PC-3 (cell line): Measurements from ENCODE around the gene FOXR1. TPM values are rescaled to one million over a fixed set of nuclear protein-coding genes. Genes with fewer than 3 reads are reported as not detected.
A peak's percentile ranks its signal among the peaks of the same experiment; 100 is the strongest.
"Not testable (repeated sequence)": the region's sequence is repeated elsewhere in the genome, so short reads cannot be mapped to it uniquely, and the experiment has no call there.

Experiments
- ATAC-seq: fragments of 200-7000 bp; cut with Tn5 transposase; 2 replicates; pipeline ENCODE4 v1.9.1; 2020; ENCODE audit warnings: mild to moderate bottlenecking, moderate library complexity
- BruUV-seq: library from RNA; stranded (reverse); fragments of 400-500 nt; replicated peaks from 2 replicates; lab custom pipeline; 2021; lab: Mats Ljungman, UMichigan
- CTCF ChIA-PET: fragments of 300-600 bp; sonication (Branson Sonifier 250); formaldehyde crosslinking; loops from one replicate; lab custom pipeline; 2022; ENCODE audit warnings: antibody characterized with exemption; lab: Charles Lee
- POLR2A ChIA-PET: fragments of 300-600 bp; sonication (Branson Sonifier 250); formaldehyde crosslinking; loops from one replicate; lab custom pipeline; 2022; ENCODE audit warnings: antibody characterized with exemption; ENCODE audit not compliant: unreplicated experiment; lab: Charles Lee
- DNase-seq: peaks from one replicate; pipeline ENCODE4 v3.0.0-alpha.2; 2015
- H2AFZ ChIP-seq: fragments of 300-600 bp; sonication (generic); 2 replicates; pipeline ENCODE4 v1.6.0; 2016; ENCODE audit warnings: antibody characterized with exemption, low read length
- H3F3A ChIP-seq: fragments of 300-600 bp; sonication (generic); one replicate; pipeline ENCODE4 v1.6.0; 2017; ENCODE audit warnings: antibody characterized with exemption, low read length, control low read depth, mild to moderate bottlenecking; ENCODE audit not compliant: unreplicated experiment
- H3K27ac ChIP-seq: fragments of 300-600 bp; sonication (generic); 2 replicates; pipeline ENCODE4 v1.5.1; 2016; ENCODE audit warnings: mild to moderate bottlenecking, low read length
- H3K27me3 ChIP-seq: fragments of 300-600 bp; sonication (generic); 2 replicates; pipeline ENCODE4 v1.6.1; 2016; ENCODE audit warnings: low read length, mixed read lengths
- H3K36me3 ChIP-seq: fragments of 300-600 bp; sonication (generic); 2 replicates; pipeline ENCODE4 v1.6.1; 2016; ENCODE audit warnings: low read depth, mixed run types, low read length, mixed read lengths
- H3K4me1 ChIP-seq: fragments of 300-600 bp; sonication (generic); 2 replicates; pipeline ENCODE4 v1.5.1; 2016; ENCODE audit warnings: low read length; ENCODE audit not compliant: insufficient read depth
- H3K4me2 ChIP-seq: fragments of 300-600 bp; sonication (generic); 2 replicates; pipeline ENCODE4 v1.6.0; 2016; ENCODE audit warnings: low read length
- H3K4me3 ChIP-seq: fragments of 300-600 bp; sonication (generic); 2 replicates; pipeline ENCODE4 v1.5.1; 2016; ENCODE audit warnings: mild to moderate bottlenecking, low read length, mixed read lengths
- H3K79me2 ChIP-seq: fragments of 300-600 bp; sonication (generic); 2 replicates; pipeline ENCODE4 v1.6.1; 2017; ENCODE audit warnings: low read length, mixed read lengths
- H3K9ac ChIP-seq: fragments of 300-600 bp; sonication (generic); 2 replicates; pipeline ENCODE4 v1.6.0; 2016; ENCODE audit warnings: mild to moderate bottlenecking, low read length
- H3K9me2 ChIP-seq: fragments of 300-600 bp; sonication (generic); replicated peaks from 2 replicates; pipeline ENCODE4 v1.6.1; 2016; ENCODE audit warnings: mixed run types, low read length, mixed read lengths
- H3K9me3 ChIP-seq: fragments of 300-600 bp; sonication (generic); 2 replicates; pipeline ENCODE4 v1.6.1; 2016; ENCODE audit warnings: low read length, mixed read lengths
- H4K20me1 ChIP-seq: fragments of 300-600 bp; sonication (generic); 2 replicates; pipeline ENCODE4 v1.6.1; 2016; ENCODE audit warnings: low read length, mixed read lengths
- CTCF ChIP-seq: fragments of 300-600 bp; sonication (generic); conservative IDR thresholded peaks from 2 replicates; pipeline ENCODE4 v1.5.1; 2017; ENCODE audit warnings: antibody characterized with exemption, low read depth, mild to moderate bottlenecking, low read length
- EZH2 ChIP-seq: fragments of 300-600 bp; sonication (generic); IDR thresholded peaks from one replicate; pipeline ENCODE4 v1.6.1; 2017; ENCODE audit warnings: antibody characterized with exemption, mild to moderate bottlenecking, low read length; ENCODE audit not compliant: unreplicated experiment
- EZH2phosphoT487 ChIP-seq: fragments of 300-600 bp; sonication (generic); IDR thresholded peaks from 2 replicates; pipeline ENCODE4 v1.6.1; 2018; ENCODE audit warnings: mild to moderate bottlenecking, antibody characterized with exemption, low read length, borderline replicate concordance
- intact Hi-C: fragments of 100-400 bp; cut with micrococcal nuclease; formaldehyde crosslinking; loops from 2 replicates; pipeline ENCODE4 v1.9.0; 2023
- total RNA-seq: library from RNA; depleted of rRNA; stranded (reverse); fragments of >200 nt; gene quantifications from 2 replicates; pipeline ENCODE4 v1.2.3, GENCODE V29; 2014

FOXR1 gene
- total RNA-seq, 1 experiment from 2014 or later, result not detected

DNA sequence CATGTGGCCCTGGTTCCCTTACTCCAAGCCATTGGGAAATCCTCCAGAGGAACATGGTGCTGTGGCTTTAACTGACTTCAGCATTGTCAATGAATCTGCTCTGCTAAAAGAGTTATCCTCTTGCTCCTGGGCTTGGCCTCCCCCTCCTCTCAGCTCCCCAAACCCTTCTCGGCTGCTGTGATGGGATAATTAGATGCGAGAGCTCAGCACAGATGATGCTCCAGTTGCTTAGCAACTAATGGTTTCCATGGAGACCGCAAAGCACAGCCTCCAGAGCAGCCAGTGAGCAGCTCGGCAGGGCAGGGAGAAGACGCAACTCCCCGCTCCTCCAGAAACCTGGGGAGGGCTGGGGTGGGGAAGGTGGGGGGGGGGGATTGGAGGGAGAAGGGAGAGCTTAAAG lies 18.3 kb upstream of the FOXR1 start:
- CTCF ChIA-PET, result no interaction called here

GRCh38 chr11:118953976-118954375 lies 17.6 kb upstream of the FOXR1 start:
- CTCF ChIA-PET, H3K9me2 ChIP-seq, H2AFZ ChIP-seq, POLR2A ChIA-PET, intact Hi-C loops, ATAC-seq, BruUV-seq, H3K4me2 ChIP-seq, DNase-seq, H3K4me1 ChIP-seq, H3K79me2 ChIP-seq, H3K27ac ChIP-seq, H4K20me1 ChIP-seq, H3K4me3 ChIP-seq, H3K9me3 ChIP-seq, H3F3A ChIP-seq, H3K36me3 ChIP-seq, H3K27me3 ChIP-seq, H3K9ac ChIP-seq: not testable (repeated sequence)

More for the DNA sequence above, 18.3 kb upstream of the FOXR1 start:
- H3K36me3 ChIP-seq, result no peaks in the 10 kb centered on the region
- no peak overlapping the region for H3K4me2 ChIP-seq
- DNase-seq (no peak), ATAC-seq (no peak)
- H3K27me3 ChIP-seq, result no peaks in the 10 kb centered on the region
- H3K4me1 ChIP-seq, result peaks cover 8% of the 10 kb centered on the region; the same call in 1 of the 2 replicates
- no peak overlapping the region for H3K27ac ChIP-seq
- H4K20me1 ChIP-seq, result no peaks in the 10 kb centered on the region
- H3K9ac ChIP-seq, result no peak overlapping the region
- H3K9me2 ChIP-seq, result no peaks in the 10 kb centered on the region
- no peaks in the 10 kb centered on the region for H3F3A ChIP-seq
- no peak overlapping the region for H3K4me3 ChIP-seq
- intact Hi-C loops, result no loop called here
- TF ChIP-seq EZH2phosphoT487 (no peak), EZH2 (no peak), CTCF (no peak)
- no peaks in the 10 kb centered on the region for H3K79me2 ChIP-seq
- no peaks in the 10 kb centered on the region for H3K9me3 ChIP-seq
- POLR2A ChIA-PET, result no interaction called here
- no TSS peak for BruUV-seq
- no peak overlapping the region for H2AFZ ChIP-seq

DNA sequence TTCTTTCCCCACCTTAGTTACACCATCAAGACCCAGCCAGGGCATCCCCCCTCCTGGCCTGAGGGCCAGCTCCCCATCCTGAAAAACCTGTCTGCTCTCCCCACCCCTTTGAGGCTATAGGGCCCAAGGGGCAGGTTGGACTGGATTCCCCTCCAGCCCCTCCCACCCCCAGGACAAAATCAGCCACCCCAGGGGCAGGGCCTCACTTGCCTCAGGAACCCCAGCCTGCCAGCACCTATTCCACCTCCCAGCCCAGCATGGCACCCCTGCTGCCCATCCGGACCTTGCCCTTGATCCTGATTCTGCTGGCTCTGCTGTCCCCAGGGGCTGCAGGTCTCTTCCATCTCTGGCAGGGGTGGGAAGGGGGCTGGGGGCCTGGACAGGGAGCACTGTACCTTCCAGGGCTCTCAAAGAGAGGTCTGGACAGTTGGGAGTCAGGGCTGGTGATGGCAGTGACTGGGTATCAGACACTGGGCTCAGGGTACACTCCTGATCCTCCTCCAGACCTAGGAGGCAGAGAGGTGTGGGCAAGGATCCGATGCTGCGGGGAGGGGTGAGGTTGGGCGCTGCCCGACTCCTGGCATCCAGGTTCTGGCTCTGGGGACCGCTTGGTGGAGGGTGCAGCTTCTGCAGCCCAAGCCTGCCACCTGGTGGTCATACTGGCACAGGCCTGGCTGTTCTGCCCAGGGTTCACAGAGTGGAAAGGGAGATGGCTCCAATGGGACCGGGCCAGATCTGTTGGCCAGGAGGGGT lies 15.3 kb upstream of the FOXR1 start, which contains the start of gene UPK2:
UPK2 (plus strand) TSS at position 205 of the 753 bp plus-strand sequence; CDS start at position 258, 53 bp downstream.
- POLR2A ChIA-PET, result no interaction called here
- Histone ChIP-seq H3F3A (no peaks in the 10 kb centered on the region), H3K4me2 (peak within 1 kb of the TSS; percentile 19; the same call in 1 of the 2 replicates), H3K79me2 (no peaks in the 10 kb centered on the region), H3K27ac (no peak within 1 kb of the TSS), H4K20me1 (no peaks in the 10 kb centered on the region), H3K9me2 (no peaks in the 10 kb centered on the region), H3K27me3 (no peaks in the 10 kb centered on the region), H3K4me3 (no peak within 1 kb of the TSS), H2AFZ (no peak within 1 kb of the TSS), H3K4me1 (peaks cover 8% of the 10 kb centered on the region; the same call in 1 of the 2 replicates), H3K9me3 (no peaks in the 10 kb centered on the region), H3K9ac (no peak within 1 kb of the TSS), H3K36me3 (no peaks in the 10 kb centered on the region)
- DNase-seq (peak; percentile 97), ATAC-seq (peak; percentile 99)
- TF ChIP-seq EZH2phosphoT487 (no peak), CTCF (peak; percentile 99), EZH2 (no peak)
- CTCF ChIA-PET, result no interaction called here
- BruUV-seq, result no TSS peak
- intact Hi-C loops, result loop anchor here (1.0 kb wide), 3 partner anchors 26 to 266 kb away; no protein-coding TSS in a partner anchor
